ENCODE measurements around the gene KRT9.
"Not testable (repeated sequence)": the region's sequence is repeated elsewhere in the genome, so short reads cannot be mapped to it uniquely, and the experiment has no call there.

The KRT9 gene

GRCh38 chr17:41547921-41548843 lies 23.7 kb downstream of the KRT9 start:
- in situ Hi-C loops (cut with MboI; ENCODE audit: low sequenced_read_pairs), result no loop called here

GRCh38 chr17:41547378-41547841 lies 24.4 kb downstream of the KRT9 start:
- in situ Hi-C loops (cut with MboI; ENCODE audit: low sequenced_read_pairs), result no loop called here

GRCh38 chr17:41546819-41547218 lies 25.0 kb downstream of the KRT9 start:
- in situ Hi-C loops (cut with MboI; ENCODE audit: low sequenced_read_pairs), result no loop called here

GRCh38 chr17:41545829-41546410 lies 25.9 kb downstream of the KRT9 start:
- in situ Hi-C loops (cut with MboI; ENCODE audit: low sequenced_read_pairs), result no loop called here

GRCh38 chr17:41544935-41545334 lies 26.9 kb downstream of the KRT9 start:
- in situ Hi-C loops (cut with MboI; ENCODE audit: low sequenced_read_pairs), result no loop called here

- in situ Hi-C loops (cut with MboI; ENCODE audit: low sequenced_read_pairs), result no loop called here
Observed at GRCh38 chr17:41544491-41544892, 27.4 kb downstream of the KRT9 start.

- in situ Hi-C loops (cut with MboI; ENCODE audit: low sequenced_read_pairs), result not testable (repeated sequence)
Observed at GRCh38 chr17:41542786-41543185, 29.1 kb downstream of the KRT9 start.

GRCh38 chr17:41542357-41542756 lies 29.5 kb downstream of the KRT9 start:
- in situ Hi-C loops (cut with MboI; ENCODE audit: low sequenced_read_pairs), result no loop called here

GRCh38 chr17:41540921-41541625 lies 30.8 kb downstream of the KRT9 start:
- in situ Hi-C loops (cut with MboI; ENCODE audit: low sequenced_read_pairs), result no loop called here

GRCh38 chr17:41539979-41540701 lies 31.7 kb downstream of the KRT9 start:
- in situ Hi-C loops (cut with MboI; ENCODE audit: low sequenced_read_pairs), result no loop called here

GRCh38 chr17:41539071-41539492 lies 32.8 kb downstream of the KRT9 start:
- in situ Hi-C loops (cut with MboI; ENCODE audit: low sequenced_read_pairs), result no loop called here

GRCh38 chr17:41538565-41538991 lies 33.3 kb downstream of the KRT9 start:
- in situ Hi-C loops (cut with MboI; ENCODE audit: low sequenced_read_pairs), result no loop called here

GRCh38 chr17:41537990-41538389 lies 33.9 kb downstream of the KRT9 start:
- in situ Hi-C loops (cut with MboI; ENCODE audit: low sequenced_read_pairs), result no loop called here

GRCh38 chr17:41537614-41537954 lies 34.3 kb downstream of the KRT9 start:
- in situ Hi-C loops (cut with MboI; ENCODE audit: low sequenced_read_pairs), result no loop called here

GRCh38 chr17:41536741-41537613 lies 34.9 kb downstream of the KRT9 start:
- in situ Hi-C loops (cut with MboI; ENCODE audit: low sequenced_read_pairs), result no loop called here

- in situ Hi-C loops (cut with MboI; ENCODE audit: low sequenced_read_pairs), result no loop called here
Observed at GRCh38 chr17:41535764-41536481, 35.9 kb downstream of the KRT9 start.

- in situ Hi-C loops (cut with MboI; ENCODE audit: low sequenced_read_pairs), result no loop called here
Observed at GRCh38 chr17:41534899-41535546, 36.8 kb downstream of the KRT9 start.

GRCh38 chr17:41533613-41534012 lies 38.2 kb downstream of the KRT9 start:
- in situ Hi-C loops (cut with MboI; ENCODE audit: low sequenced_read_pairs), result no loop called here

All from HL-60/S4 (cell line).